ENCODE results near the gene FRY. TPM values are rescaled to one million over a fixed set of nuclear protein-coding genes. Genes with fewer than 3 reads are reported as not detected.

The FRY gene
- total RNA-seq, 4 donors from 2014 or later = 27.4 to 50.4 (median 39.4) TPM

GRCh38 chr13:32211813-32212212 lies 180.2 kb downstream of the FRY start:
- no peaks in the 10 kb centered on the region for H3K9me3 ChIP-seq
- H3K4me1 ChIP-seq = no peaks in the 10 kb centered on the region
- H3K27me3 ChIP-seq = no peaks in the 10 kb centered on the region
- no peak for DNase-seq
- H3K36me3 ChIP-seq = peaks cover 0 to 2% of the 10 kb centered on the region in 2 donors
- no peak overlapping the region for H3K4me3 ChIP-seq (replicated peaks in 1 of 3)
- TF ChIP-seq CTCF (IDR thresholded peaks at IDR 0.05) = no peak
- no peak for TF ChIP-seq POLR2A (IDR thresholded peaks at IDR 0.05)
- H3K27ac ChIP-seq = no peak overlapping the region
- 75 to 79% methylated on average over 3 of the region's 3 CpGs for WGBS, 2 donors
- intact Hi-C loops (cut with DNase I) = no loop called here

DNA sequence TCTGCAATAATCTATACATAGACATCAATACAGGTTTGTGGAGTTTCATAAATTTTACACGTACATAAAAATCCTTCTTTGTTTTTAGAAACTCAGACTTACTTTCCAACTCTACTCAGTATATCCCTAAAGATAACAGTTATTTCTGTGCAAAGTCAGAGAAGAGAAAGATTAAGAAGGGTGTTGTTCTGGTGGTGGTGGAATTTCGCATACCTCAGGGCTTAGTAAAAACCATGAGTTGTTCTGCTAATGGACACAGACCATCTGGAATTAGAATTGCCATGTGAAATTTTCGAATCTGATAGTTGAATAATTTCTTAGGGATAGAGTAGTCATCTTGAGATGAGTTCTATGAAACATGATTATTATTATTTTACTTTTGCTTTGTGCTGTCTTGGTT lies 180.8 kb downstream of the FRY start:
- no peak overlapping the region for H3K27ac ChIP-seq
- no peaks in the 10 kb centered on the region for H3K27me3 ChIP-seq
- H3K9me3 ChIP-seq = no peaks in the 10 kb centered on the region
- no peaks in the 10 kb centered on the region for H3K4me1 ChIP-seq
- H3K4me3 ChIP-seq (replicated peaks in 1 of 3) = no peak overlapping the region
- 73 to 79% methylated on average over 3 of the region's 3 CpGs for WGBS, 2 donors
- intact Hi-C loops (cut with DNase I) = no loop called here
- DNase-seq = no peak
- TF ChIP-seq POLR2A (IDR thresholded peaks at IDR 0.05) = no peak
- TF ChIP-seq CTCF (IDR thresholded peaks at IDR 0.05) = no peak
- peaks cover 0 to 2% of the 10 kb centered on the region in 2 donors for H3K36me3 ChIP-seq

- no peak for DNase-seq
- Histone ChIP-seq H3K36me3 (peaks cover 0 to 2% of the 10 kb centered on the region in 2 donors), H3K4me3 (replicated peaks in 1 of 3) (no peak overlapping the region), H3K4me1 (no peaks in the 10 kb centered on the region), H3K27me3 (no peaks in the 10 kb centered on the region), H3K9me3 (no peaks in the 10 kb centered on the region), H3K27ac (no peak overlapping the region)
- intact Hi-C loops (cut with DNase I) = no loop called here
- TF ChIP-seq POLR2A (IDR thresholded peaks at IDR 0.05) (no peak), CTCF (IDR thresholded peaks at IDR 0.05) (no peak)
These were observed 182.1 kb downstream of the FRY start for GRCh38 chr13:32213626-32214025.

- Histone ChIP-seq H3K4me3 (replicated peaks in 1 of 3) (no peak overlapping the region), H3K27ac (no peak overlapping the region), H3K27me3 (no peaks in the 10 kb centered on the region), H3K9me3 (no peaks in the 10 kb centered on the region), H3K36me3 (peaks cover 0 to 2% of the 10 kb centered on the region in 2 donors), H3K4me1 (no peaks in the 10 kb centered on the region)
- 98% methylated on average over 4 of the region's 4 CpGs for WGBS, 2 donors
- no peak for DNase-seq
- TF ChIP-seq POLR2A (IDR thresholded peaks at IDR 0.05) (no peak), CTCF (IDR thresholded peaks at IDR 0.05) (no peak)
- intact Hi-C loops (cut with DNase I) = no loop called here
These were observed 182.5 kb downstream of the FRY start for GRCh38 chr13:32214071-32214470.

- Histone ChIP-seq H3K27me3 (no peaks in the 10 kb centered on the region), H3K27ac (no peak overlapping the region), H3K36me3 (no peaks in the 10 kb centered on the region), H3K4me1 (no peaks in the 10 kb centered on the region), H3K9me3 (no peaks in the 10 kb centered on the region), H3K4me3 (replicated peaks in 1 of 3) (no peak overlapping the region)
- DNase-seq = no peak
- intact Hi-C loops (cut with DNase I) = no loop called here
- 86 to 90% methylated on average over 5 of the region's 5 CpGs for WGBS, 2 donors
- TF ChIP-seq POLR2A (IDR thresholded peaks at IDR 0.05) (no peak), CTCF (IDR thresholded peaks at IDR 0.05) (no peak)
These were observed 184.7 kb downstream of the FRY start for GRCh38 chr13:32216281-32216680.
